ENCODE results near the gene IL1RAPL1.

DNA sequence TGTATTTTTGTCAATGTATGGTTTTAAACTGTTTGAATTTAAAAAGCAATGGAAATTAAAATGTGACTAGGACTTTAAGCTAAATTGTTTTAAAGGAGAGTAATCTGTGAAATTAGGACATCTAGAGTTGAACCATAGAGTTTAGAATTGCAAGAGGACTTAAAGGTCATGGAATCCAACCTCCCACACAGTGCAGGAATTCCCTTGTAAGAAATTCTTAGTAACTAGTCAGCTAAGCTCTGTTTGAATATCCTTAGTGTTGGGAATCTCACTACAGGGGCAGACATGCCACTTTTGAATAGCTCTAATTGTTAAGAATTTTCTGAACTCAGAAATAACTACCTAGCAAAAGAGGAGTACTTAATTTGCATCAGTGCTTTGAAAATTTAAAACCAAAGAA, 292.9 kb downstream of the IL1RAPL1 start:
- TF ChIP-seq, protein P1, sequence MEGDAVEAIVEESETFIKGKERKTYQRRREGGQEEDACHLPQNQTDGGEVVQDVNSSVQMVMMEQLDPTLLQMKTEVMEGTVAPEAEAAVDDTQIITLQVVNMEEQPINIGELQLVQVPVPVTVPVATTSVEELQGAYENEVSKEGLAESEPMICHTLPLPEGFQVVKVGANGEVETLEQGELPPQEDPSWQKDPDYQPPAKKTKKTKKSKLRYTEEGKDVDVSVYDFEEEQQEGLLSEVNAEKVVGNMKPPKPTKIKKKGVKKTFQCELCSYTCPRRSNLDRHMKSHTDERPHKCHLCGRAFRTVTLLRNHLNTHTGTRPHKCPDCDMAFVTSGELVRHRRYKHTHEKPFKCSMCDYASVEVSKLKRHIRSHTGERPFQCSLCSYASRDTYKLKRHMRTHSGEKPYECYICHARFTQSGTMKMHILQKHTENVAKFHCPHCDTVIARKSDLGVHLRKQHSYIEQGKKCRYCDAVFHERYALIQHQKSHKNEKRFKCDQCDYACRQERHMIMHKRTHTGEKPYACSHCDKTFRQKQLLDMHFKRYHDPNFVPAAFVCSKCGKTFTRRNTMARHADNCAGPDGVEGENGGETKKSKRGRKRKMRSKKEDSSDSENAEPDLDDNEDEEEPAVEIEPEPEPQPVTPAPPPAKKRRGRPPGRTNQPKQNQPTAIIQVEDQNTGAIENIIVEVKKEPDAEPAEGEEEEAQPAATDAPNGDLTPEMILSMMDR (IDR thresholded peaks at IDR 0.05; ENCODE audit: insufficient read depth, low read depth, low read length) = no peak
- TF ChIP-seq EZH2 (IDR thresholded peaks at IDR 0.05; ENCODE audit: insufficient read depth, low read length) = no peak
